DMS53 treated with DMSO at 0.1 percent for 48 hours (cell line): Measurements from ENCODE around the gene ADGRG3.
A peak's percentile ranks its signal among the peaks of the same experiment; 100 is the strongest.

ENCODE experiments used
- DNase-seq: peaks from one replicate; lab custom pipeline; 2025; ENCODE audit not compliant: unreplicated experiment; lab: John Stamatoyannopoulos, UW

The ADGRG3 gene

GRCh38 chr16:57734925-57735754 is 67.0 kb downstream of the ADGRG3 start:
- DNase-seq = peak; percentile 100

- peak; percentile 30 for DNase-seq
These were observed 67.8 kb downstream of the ADGRG3 start, which contains the start of gene KATNB1 for GRCh38 chr16:57735755-57736418. KATNB1 (plus strand) TSS chr16:57735770; CDS start chr16:57737244, 1,474 bp downstream.

GRCh38 chr16:57736419-57737351 is 68.6 kb downstream of the ADGRG3 start:
- DNase-seq = peak; percentile 76

- no peak for DNase-seq
These were observed 70.7 kb downstream of the ADGRG3 start for GRCh38 chr16:57738844-57739243.
